Neuron (in vitro differentiated cells): Measurements from ENCODE around the gene REG1B.
"Not testable (repeated sequence)": the region's sequence is repeated elsewhere in the genome, so short reads cannot be mapped to it uniquely, and the experiment has no call there.

Experiments used
- H2AFZ ChIP-seq: one replicate; pipeline ENCODE4 v1.6.1; 2013; ENCODE audit warnings: low read depth, mild to moderate bottlenecking, inconsistent platforms, low read length, moderate library complexity
- H3K27me3 ChIP-seq: one replicate; pipeline ENCODE4 v1.6.1; 2013; ENCODE audit warnings: low read length; ENCODE audit not compliant: insufficient read depth
- H3K36me3 ChIP-seq: one replicate; pipeline ENCODE4 v1.6.1; 2013; ENCODE audit warnings: low read length; ENCODE audit not compliant: insufficient read depth
- H3K4me1 ChIP-seq: one replicate; pipeline ENCODE4 v1.6.1; 2013; ENCODE audit warnings: low read length; ENCODE audit not compliant: insufficient read depth
- H3K4me3 ChIP-seq: 2 replicates; pipeline ENCODE4 v1.5.1; 2013; ENCODE audit warnings: mild to moderate bottlenecking, low read length, moderate library complexity
- H3K9me3 ChIP-seq: one replicate; pipeline ENCODE4 v1.6.1; 2013; ENCODE audit warnings: low read length

The REG1B gene

GRCh38 chr2:79054769-79055168, 33.0 kb downstream of the REG1B start:
- H2AFZ ChIP-seq, H3K4me1 ChIP-seq, H3K4me3 ChIP-seq, H3K9me3 ChIP-seq, H3K36me3 ChIP-seq, H3K27me3 ChIP-seq: not testable (repeated sequence)

GRCh38 chr2:79053486-79053885, 34.3 kb downstream of the REG1B start:
- H3K27me3 ChIP-seq = not testable (repeated sequence)

GRCh38 chr2:79041032-79041448, 46.8 kb downstream of the REG1B start:
- Histone ChIP-seq H3K9me3 (no peaks in the 10 kb centered on the region), H3K36me3 (no peaks in the 10 kb centered on the region), H2AFZ (no peak overlapping the region), H3K27me3 (no peaks in the 10 kb centered on the region), H3K4me1 (no peaks in the 10 kb centered on the region), H3K4me3 (no peak overlapping the region)

More at GRCh38 chr2:79053486-79053885, 34.3 kb downstream of the REG1B start:
- H3K4me1 ChIP-seq, H3K36me3 ChIP-seq, H3K4me3 ChIP-seq, H2AFZ ChIP-seq, H3K9me3 ChIP-seq: not testable (repeated sequence)

- H3K9me3 ChIP-seq = no peaks in the 10 kb centered on the region
- H3K4me3 ChIP-seq = no peak overlapping the region
- H3K27me3 ChIP-seq = no peaks in the 10 kb centered on the region
- no peaks in the 10 kb centered on the region for H3K36me3 ChIP-seq
- no peaks in the 10 kb centered on the region for H3K4me1 ChIP-seq
- no peak overlapping the region for H2AFZ ChIP-seq
These were observed 47.8 kb downstream of the REG1B start for GRCh38 chr2:79039944-79040343.
